HG03060 (cell line): ENCODE measurements around the gene MACROD2.
"Not testable (repeated sequence)": the region's sequence is repeated elsewhere in the genome, so short reads cannot be mapped to it uniquely, and the experiment has no call there.

Experiments used
- ATAC-seq: cut with Tn5 transposase; IDR thresholded peaks from one replicate; pipeline ENCODE4 v1.9.1; 2021; ENCODE audit warnings: low read depth, moderate number of reproducible peaks; ENCODE audit not compliant: unreplicated experiment

MACROD2 gene

DNA sequence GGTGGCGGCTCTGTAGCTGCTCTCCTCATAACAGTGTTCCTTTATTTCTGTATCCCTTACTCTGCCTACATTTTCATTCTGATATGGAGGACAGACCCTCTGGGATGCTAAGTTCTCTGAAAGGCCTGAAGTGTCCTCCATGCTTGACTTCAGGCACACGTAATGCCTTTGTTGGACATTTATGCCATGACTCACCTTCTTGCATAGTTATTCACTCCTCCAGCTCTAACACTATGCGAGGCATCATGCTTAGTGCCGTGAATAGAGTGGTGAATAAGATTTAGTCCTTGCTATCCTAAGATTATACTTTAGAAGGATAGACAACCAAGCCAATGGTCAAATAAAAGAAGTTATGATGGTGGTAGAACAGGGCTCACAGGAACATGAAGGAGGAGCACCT lies 1103.0 kb downstream of the MACROD2 start:
- no peak for ATAC-seq

DNA sequence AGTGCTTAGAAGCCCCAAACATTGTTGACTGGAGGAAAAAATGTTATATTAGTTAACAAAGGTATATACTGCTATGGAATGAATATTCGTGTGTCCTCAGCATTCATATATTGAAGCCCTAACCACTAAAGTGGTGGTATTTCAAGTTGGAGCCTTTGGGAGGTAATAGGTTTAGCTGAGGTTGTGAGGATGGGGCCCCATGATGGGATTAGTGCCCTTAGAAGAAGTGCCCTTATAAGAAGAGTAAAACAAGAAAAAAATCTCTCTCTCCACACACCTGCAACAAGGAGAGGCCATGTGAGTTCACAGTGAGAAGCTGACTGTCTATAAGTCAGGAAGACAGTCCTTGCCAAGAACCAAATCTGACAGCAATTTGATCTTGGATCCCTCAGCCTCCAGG lies 1103.8 kb downstream of the MACROD2 start:
- ATAC-seq = no peak

DNA sequence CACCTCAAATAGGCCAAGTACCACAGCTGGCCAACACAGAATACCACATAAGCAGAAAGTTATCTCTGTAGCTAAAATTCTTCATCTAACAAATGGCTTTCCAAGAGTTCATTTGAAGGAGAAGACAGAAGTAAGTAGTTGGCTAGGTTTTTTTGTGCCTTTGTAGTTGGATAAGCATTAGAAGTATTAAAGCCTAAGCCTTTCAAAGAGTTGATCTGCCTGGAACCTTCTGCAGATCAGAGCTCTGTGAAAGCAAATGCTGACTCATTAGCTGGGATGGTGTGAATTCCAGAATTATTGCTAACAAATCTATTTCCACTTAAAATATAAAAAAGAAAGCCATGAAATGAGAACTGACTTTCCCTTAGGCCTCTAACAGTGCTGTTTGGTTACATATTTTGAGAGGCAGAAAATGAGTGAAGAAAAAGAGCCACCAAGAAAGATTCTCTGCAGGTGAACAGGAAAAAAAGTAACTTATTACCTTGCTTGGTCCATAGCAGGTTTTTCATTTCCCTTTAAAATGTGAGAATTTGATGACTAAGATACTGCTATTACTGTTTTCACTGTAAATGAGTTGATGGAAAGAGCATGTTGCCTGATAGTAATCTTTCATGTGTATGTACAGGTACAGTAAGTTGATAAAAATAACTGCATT lies 1105.3 kb downstream of the MACROD2 start:
- no peak for ATAC-seq

GRCh38 chr20:15107931-15108330 lies 1112.6 kb downstream of the MACROD2 start:
- ATAC-seq = no peak

GRCh38 chr20:15109494-15109893 lies 1114.2 kb downstream of the MACROD2 start:
- ATAC-seq = no peak

GRCh38 chr20:15111654-15112053 lies 1116.3 kb downstream of the MACROD2 start:
- ATAC-seq = no peak

DNA sequence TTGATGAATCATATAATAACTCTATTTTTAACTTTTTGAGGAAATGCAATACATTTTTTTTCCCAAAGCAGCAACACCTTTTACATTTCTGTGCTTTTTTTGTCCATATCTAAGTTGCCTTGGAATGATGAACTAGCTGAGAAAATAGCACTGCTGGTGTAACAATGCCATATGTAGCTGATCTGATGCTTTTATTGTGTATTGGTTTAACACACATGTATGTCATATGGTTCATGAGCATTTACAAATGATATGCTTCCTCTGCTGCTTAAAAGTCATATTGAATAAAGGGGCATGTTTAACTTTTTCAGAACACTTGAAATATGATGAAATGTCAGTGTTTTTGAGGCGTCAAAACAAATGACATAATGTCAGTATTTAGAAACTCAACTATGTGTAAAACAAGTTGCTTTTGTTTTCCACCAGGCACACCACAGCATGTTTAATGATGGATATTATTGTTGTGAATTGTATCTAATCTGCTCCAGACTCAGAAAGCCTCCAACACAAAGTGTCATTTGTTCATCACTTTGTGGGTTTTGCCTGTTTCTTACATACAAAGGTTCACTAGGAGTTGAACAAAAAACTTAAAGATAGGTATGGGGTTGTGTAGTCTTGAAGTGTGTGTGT lies 1117.9 kb downstream of the MACROD2 start:
- no peak for ATAC-seq

- no peak for ATAC-seq
Measured at GRCh38 chr20:15119852-15120487, 1124.7 kb downstream of the MACROD2 start.

GRCh38 chr20:15122613-15123012 lies 1127.3 kb downstream of the MACROD2 start:
- ATAC-seq = no peak

DNA sequence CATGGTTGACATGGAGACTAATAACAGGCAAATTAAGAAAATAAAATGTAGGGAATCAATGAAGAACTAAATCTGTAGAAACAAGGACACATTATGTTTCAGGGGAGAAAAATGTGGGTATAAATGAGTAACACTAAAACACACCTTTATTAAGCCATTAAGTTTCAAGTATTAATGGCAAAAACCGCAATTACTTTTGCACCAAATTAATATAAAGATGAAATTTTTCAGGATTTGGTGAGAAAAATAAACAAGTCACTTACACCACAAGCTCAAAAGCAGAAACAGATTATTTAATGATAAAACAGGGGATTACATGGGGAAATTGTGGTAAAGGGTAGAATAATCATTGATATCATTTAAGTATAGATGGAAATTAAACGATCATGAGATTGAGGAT lies 1135.9 kb downstream of the MACROD2 start:
- ATAC-seq = no peak

DNA sequence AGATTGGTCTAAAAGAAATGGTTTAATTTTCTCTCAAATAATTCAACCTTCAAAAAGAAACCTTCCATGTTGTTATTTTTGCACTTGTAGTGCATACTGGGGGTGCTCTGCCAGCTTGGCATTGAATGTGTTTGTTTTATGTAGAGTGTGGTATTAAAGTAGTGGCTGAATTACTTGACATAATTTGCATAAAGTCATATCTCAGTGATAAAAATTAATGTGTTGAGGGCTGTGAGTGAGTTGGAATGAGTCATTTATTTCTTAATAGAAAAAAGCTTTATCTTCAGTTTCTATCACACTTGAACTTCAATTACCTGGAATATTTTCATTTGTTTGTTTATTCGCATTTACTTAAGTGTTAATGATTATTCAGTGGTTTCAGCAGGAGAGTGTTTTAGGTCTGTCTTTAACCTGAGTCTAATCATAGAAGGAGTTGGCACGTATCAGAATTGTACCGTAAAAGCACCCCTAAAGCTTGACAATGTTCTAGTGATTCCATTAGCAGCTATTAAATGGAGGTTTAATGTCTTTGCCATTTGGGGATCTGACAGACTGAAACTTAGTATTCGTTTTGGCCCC lies 1143.3 kb downstream of the MACROD2 start:
- no peak for ATAC-seq

DNA sequence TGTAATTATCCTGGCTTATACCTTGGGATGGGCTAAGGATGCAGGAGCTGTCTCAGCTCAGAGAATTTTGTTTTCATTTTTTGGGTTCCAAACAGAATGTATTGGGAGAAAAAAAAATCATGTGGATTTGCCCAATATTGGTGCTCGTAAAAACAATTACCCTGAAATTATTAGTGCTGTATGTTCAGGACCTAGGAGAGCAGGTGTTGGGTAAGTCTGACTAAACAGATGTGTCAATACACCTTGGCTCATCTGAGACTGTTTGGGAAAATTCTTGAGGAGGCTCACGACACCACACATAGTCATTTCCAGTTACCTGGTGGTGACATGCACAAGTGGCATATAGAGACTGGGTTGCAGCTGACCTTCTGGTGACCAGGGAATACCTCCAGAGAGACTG lies 1144.2 kb downstream of the MACROD2 start:
- ATAC-seq = no peak

- ATAC-seq = no peak
Measured at GRCh38 chr20:15140286-15140685, 1145.0 kb downstream of the MACROD2 start.

DNA sequence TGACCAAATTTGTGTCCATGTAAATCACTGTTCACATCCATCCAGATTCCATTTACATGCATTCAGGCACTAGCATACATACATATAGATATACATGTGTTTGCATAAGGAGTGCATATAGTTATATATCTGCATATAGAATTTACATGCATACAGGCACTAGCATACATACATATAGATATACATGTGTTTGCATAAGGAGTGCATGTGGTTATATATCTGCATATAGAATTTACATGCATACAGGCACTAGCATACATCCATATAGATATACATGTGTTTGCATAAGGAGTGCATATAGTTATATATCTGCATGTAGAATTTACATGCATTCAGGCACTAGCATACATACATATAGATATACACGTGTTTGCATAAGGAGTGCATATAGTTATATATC lies 1145.6 kb downstream of the MACROD2 start:
- ATAC-seq = not testable (repeated sequence)

- ATAC-seq = no peak
Measured at GRCh38 chr20:15141861-15142260, 1146.5 kb downstream of the MACROD2 start.

GRCh38 chr20:15143478-15143877 lies 1148.2 kb downstream of the MACROD2 start:
- no peak for ATAC-seq

DNA sequence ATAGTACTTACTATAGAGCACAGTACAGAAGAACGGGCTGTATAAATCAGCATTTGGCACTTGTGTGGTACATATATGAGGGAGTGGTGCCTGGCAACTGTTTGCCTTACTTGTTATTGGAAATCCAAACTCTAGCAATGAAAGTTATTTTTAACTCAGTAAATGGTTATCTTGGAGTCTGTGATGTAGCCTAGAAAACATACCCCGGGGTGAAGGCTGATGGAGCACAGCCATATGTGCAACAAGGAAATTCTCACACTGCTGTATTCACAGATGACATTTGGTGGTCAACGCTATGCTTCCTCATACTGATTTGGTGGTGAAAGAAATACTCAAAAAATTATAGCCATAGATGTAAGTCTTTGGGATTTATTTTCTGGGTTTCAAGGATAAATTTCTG lies 1149.6 kb downstream of the MACROD2 start:
- ATAC-seq = no peak

DNA sequence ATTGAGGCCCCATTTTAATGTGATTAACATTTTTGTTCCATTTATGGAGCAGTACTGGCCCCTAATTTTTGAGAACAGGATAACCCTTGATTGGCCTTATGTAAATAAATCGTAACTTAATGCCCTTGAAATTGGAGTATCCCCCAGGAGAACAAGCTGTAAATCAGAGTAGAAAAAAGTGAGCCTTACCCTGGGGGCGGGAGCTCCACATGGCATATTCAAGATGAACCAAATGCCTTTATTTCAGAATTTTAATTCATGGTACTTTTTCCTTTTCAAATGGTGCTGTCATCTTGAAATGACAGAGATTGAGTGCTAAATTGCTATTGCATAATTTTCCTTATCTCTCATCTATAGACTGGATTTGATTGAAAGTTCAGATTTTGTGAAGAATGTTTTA lies 1151.6 kb downstream of the MACROD2 start:
- no peak for ATAC-seq

- ATAC-seq = no peak
Measured at GRCh38 chr20:15154070-15154469, 1158.8 kb downstream of the MACROD2 start.

DNA sequence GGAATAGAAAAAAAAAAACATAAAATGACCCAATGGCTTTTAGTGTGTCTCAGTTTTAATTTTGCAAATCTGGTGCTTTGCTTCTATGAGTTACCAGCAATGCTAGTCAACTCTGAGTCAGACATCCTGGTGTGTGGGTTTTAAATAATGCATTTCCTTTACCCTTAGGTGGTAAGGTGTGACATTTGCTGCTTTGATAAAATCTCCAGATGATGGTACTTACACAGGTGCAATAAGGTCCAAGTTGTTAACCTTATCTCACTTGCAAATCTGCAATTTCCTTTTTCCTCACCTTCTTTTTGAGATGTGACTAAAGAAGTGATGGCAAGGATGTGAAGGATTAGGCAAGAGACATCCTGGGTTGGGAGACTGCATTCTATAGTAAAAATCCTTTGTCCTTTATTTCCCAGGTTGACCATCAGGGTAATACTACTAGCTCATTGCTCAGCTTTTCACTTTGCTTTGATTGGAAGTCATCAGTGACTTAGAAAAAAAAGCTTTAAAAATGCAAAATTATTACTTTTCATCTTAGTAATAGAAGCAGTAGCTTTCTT lies 1160.6 kb downstream of the MACROD2 start:
- ATAC-seq = no peak

DNA sequence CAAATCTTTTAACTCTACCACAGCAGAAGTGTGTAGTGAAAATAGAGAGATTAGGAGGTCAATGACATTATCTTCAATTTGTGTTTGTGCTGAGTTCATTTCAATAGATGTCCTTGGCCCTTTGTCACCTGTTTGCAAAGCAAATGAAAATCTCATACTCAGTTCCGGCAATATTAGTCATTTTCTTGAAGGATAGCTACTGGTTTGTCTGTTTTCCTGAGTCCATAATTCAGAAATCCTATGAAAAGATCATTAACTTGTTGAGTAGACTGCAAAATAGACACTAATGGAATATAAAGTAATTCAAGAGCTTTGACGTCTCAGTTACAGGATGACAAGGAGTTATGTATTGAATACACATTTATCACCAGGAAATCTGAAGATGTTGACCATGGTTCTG lies 1163.2 kb downstream of the MACROD2 start:
- ATAC-seq = no peak
